Measurements from ENCODE around the gene RAPGEF4.

Gene RAPGEF4

GRCh38 chr2:172968061-172968469 is 232.4 kb downstream of the RAPGEF4 start (continued):
- TF ChIP-seq KLF7 (tag by site-specific recombination; IDR thresholded peaks at IDR 0.05; ENCODE audit: borderline replicate concordance) (no peak), BCL11A (tag by site-specific recombination; IDR thresholded peaks at IDR 0.05; ENCODE audit: low read depth) (no peak)

- POLR2A ChIA-PET, result no interaction called here
- no peaks in the 10 kb centered on the region for H3K9me3 ChIP-seq (ENCODE audit: control insufficient read depth, insufficient read depth, low read depth, low read length)
Observed at GRCh38 chr2:172969166-172969565, 233.5 kb downstream of the RAPGEF4 start.

GRCh38 chr2:172969609-172970008 is 234.0 kb downstream of the RAPGEF4 start:
- POLR2A ChIA-PET, result no interaction called here
- CTCF ChIA-PET, result interaction anchor here (1.2 to 1.5 kb wide), 2 partner anchors 131 to 248 kb away, joined by 3 to 5 read pairs; no protein-coding TSS in a partner anchor
- Histone ChIP-seq H3K4me1 (ENCODE audit: control insufficient read depth, insufficient read depth, low read length) (no peaks in the 10 kb centered on the region), H3K9me3 (ENCODE audit: control insufficient read depth, insufficient read depth, low read depth, low read length) (no peaks in the 10 kb centered on the region), H3K27ac (ENCODE audit: extremely low read depth, low read depth, low read length) (no peak overlapping the region), H3K36me3 (ENCODE audit: control insufficient read depth in 2 of 2, insufficient read depth in 1 of 2, low read length in 2 of 2) (no peaks in the 10 kb centered on the region), H3K4me3 (ENCODE audit: low read depth, low read length) (no peak overlapping the region)
- TF ChIP-seq GLI2 (tag by site-specific recombination; IDR thresholded peaks at IDR 0.05; ENCODE audit: borderline replicate concordance, low read depth) (no peak), ZNF692 (tag by site-specific recombination; IDR thresholded peaks at IDR 0.05) (no peak)

More at GRCh38 chr2:172969166-172969565, 233.5 kb downstream of the RAPGEF4 start:
- Histone ChIP-seq H3K4me1 (ENCODE audit: control insufficient read depth, insufficient read depth, low read length) (no peaks in the 10 kb centered on the region), H3K36me3 (ENCODE audit: control insufficient read depth in 2 of 2, insufficient read depth in 1 of 2, low read length in 2 of 2) (no peaks in the 10 kb centered on the region), H3K27ac (ENCODE audit: extremely low read depth, low read depth, low read length) (no peak overlapping the region), H3K4me3 (ENCODE audit: low read depth, low read length) (no peak overlapping the region)
- CTCF ChIA-PET, result interaction anchor here (0.7 to 1.5 kb wide), 2 partner anchors 131 to 1380 kb away, joined by 5 read pairs; no protein-coding TSS in a partner anchor
- TF ChIP-seq ZNF561 (tag by site-specific recombination; IDR thresholded peaks at IDR 0.05; ENCODE audit: borderline replicate concordance) (no peak), ZNF248 (tag by site-specific recombination; IDR thresholded peaks at IDR 0.05) (no peak), ZNF621 (tag by site-specific recombination; IDR thresholded peaks at IDR 0.05) (no peak), KLF16 (tag by site-specific recombination; IDR thresholded peaks at IDR 0.05) (no peak), ZNF704 (tag by site-specific recombination; IDR thresholded peaks at IDR 0.05) (no peak), ZNF701 (tag by site-specific recombination; IDR thresholded peaks at IDR 0.05) (no peak), GLI2 (tag by site-specific recombination; IDR thresholded peaks at IDR 0.05; ENCODE audit: borderline replicate concordance, low read depth) (no peak), ZNF639 (tag by site-specific recombination; IDR thresholded peaks at IDR 0.05) (no peak), PRDM1 (tag by site-specific recombination; IDR thresholded peaks at IDR 0.05) (no peak), ZNF623 (tag by site-specific recombination; IDR thresholded peaks at IDR 0.05) (no peak), ZBTB21 (tag by site-specific recombination; IDR thresholded peaks at IDR 0.05) (no peak), ZNF514 (tag by site-specific recombination; IDR thresholded peaks at IDR 0.05) (no peak), ZNF76 (tag by site-specific recombination; IDR thresholded peaks at IDR 0.05; ENCODE audit: borderline replicate concordance, low read depth) (no peak), ZNF169 (tag by site-specific recombination; IDR thresholded peaks at IDR 0.05) (no peak), ZSCAN4 (tag by site-specific recombination; IDR thresholded peaks at IDR 0.05) (no peak), ZNF510 (tag by site-specific recombination; IDR thresholded peaks at IDR 0.05; ENCODE audit: insufficient replicate concordance) (no peak), ZBTB1 (tag by site-specific recombination; IDR thresholded peaks at IDR 0.05) (no peak)
